Measurements from ENCODE around the gene TEX264. TPM values are rescaled to one million over a fixed set of nuclear protein-coding genes. Genes with fewer than 3 reads are reported as not detected.

Gene TEX264
- total and polyA plus RNA-seq, 2 experiments from 2014 or later, result 10.0 to 13.3 TPM

GRCh38 chr3:51716805-51717204 is 45.8 kb downstream of the TEX264 start:
- DNase-seq (ENCODE audit: low spot score), result no peak

More at GRCh38 chr3:51716805-51717204, 45.8 kb downstream of the TEX264 start:
- peaks cover 31% of the 10 kb centered on the region for H3K4me1 Mint-ChIP-seq
- Histone ChIP-seq H3K4me1 (ENCODE audit: insufficient read depth) (0 out of 2 replicates have a peak, but pooled peaks cover 3% of the 10 kb centered on the region), H2AFZ (no peak overlapping the region), H3K4me2 (no peak overlapping the region), H4K20me1 (replicated peaks; ENCODE audit: insufficient read depth) (no peaks in the 10 kb centered on the region; the same call in 1 of the 2 replicates), H3F3A (replicated peaks; ENCODE audit: low read depth) (no peaks in the 10 kb centered on the region), H3K27ac (ENCODE audit: low read depth) (no peak overlapping the region), H3K4me3 (no peak overlapping the region), H3K79me2 (replicated peaks; ENCODE audit: insufficient read depth) (no peaks in the 10 kb centered on the region), H3K9me2 (ENCODE audit: insufficient read depth) (no peaks in the 10 kb centered on the region), H3K36me3 (ENCODE audit: insufficient read depth) (no peaks in the 10 kb centered on the region), H3K27me3 (ENCODE audit: insufficient read depth) (no peaks in the 10 kb centered on the region)
- no peak for TF ChIP-seq ZNF331 (CRISPR knock-in tag; IDR thresholded peaks at IDR 0.05; ENCODE audit: low read depth)
- TF ChIP-seq ZNF114 (CRISPR knock-in tag; IDR thresholded peaks at IDR 0.05), result no peak
- TF ChIP-seq CTCF (conservative IDR thresholded peaks at IDR 0.05; ENCODE audit: low read depth in 2 of 2), result no peak
- TF ChIP-seq STAT1 (IDR thresholded peaks at IDR 0.05; ENCODE audit: unreplicated experiment), result no peak
- no peak for TF ChIP-seq EZH2 (IDR thresholded peaks at IDR 0.05; ENCODE audit: low read depth, unreplicated experiment)
- no peak for TF ChIP-seq ZNF462 (CRISPR knock-in tag; IDR thresholded peaks at IDR 0.05)
- no peak for TF ChIP-seq REST (IDR thresholded peaks at IDR 0.05; ENCODE audit: unreplicated experiment)
- no peak for TF ChIP-seq NANOG (IDR thresholded peaks at IDR 0.05; ENCODE audit: borderline replicate concordance)
- no peak for TF ChIP-seq ETS1 (IDR thresholded peaks at IDR 0.05)
- no peak for TF ChIP-seq POLR2AphosphoS5 (IDR thresholded peaks at IDR 0.05; ENCODE audit: low read depth)
- TF ChIP-seq EZH2phosphoT487 (IDR thresholded peaks at IDR 0.05; ENCODE audit: unreplicated experiment), result no peak
- no peak for TF ChIP-seq CREB1 (CRISPR knock-in tag; IDR thresholded peaks at IDR 0.05; ENCODE audit: low read depth)
- TF ChIP-seq JUNB (IDR thresholded peaks at IDR 0.05; ENCODE audit: unreplicated experiment), result no peak
- ATAC-seq, result no peak; the same call in 2 of the 3 replicates
- no peak overlapping the region for H3K4me3 Mint-ChIP-seq
- peaks cover 11% of the 10 kb centered on the region for H3K27me3 Mint-ChIP-seq (ENCODE audit: insufficient read depth, low read depth, poor library complexity)
- H3K36me3 Mint-ChIP-seq (ENCODE audit: low read depth), result peaks cover 3% of the 10 kb centered on the region; the same call in 1 of the 3 replicates
- no peaks in the 10 kb centered on the region for H3K9me3 Mint-ChIP-seq
- H3K27ac Mint-ChIP-seq, result no peak overlapping the region

Measured in GM23338 (cell line).